GM12878 (cell line): ENCODE data around the gene WSCD1. TPM values are rescaled to one million over a fixed set of nuclear protein-coding genes. Genes with fewer than 3 reads are reported as not detected.

Experiments
- ATAC-seq: fragments of 200-7000 bp; cut with Tn5 transposase; 3 replicates; pipeline ENCODE4 v1.9.1; 2020; ENCODE audit warnings: mild to moderate bottlenecking, moderate library complexity
- BruUV-seq: library from RNA; stranded (reverse); fragments of 400-500 nt; replicated peaks from 2 replicates; lab custom pipeline; 2021; lab: Mats Ljungman, UMichigan
- CTCF ChIA-PET: fragments of 300-600 bp; sonication (Branson Sonifier 250); formaldehyde crosslinking; extraction: SDS; loops from one replicate; lab custom pipeline; 2021; ENCODE audit warnings: inconsistent platforms; lab: Yijun Ruan, JAX
- POLR2A ChIA-PET: fragments of 350-600 bp; formaldehyde crosslinking; extraction: SDS; loops from one replicate; lab custom pipeline; 2021; ENCODE audit warnings: inconsistent platforms; lab: Charles Lee
- RAD21 ChIA-PET: fragments of 300-600 bp; sonication (Branson Sonifier 250); formaldehyde crosslinking; loops from one replicate; lab custom pipeline; 2023; ENCODE audit warnings: antibody characterized with exemption; ENCODE audit not compliant: unreplicated experiment; lab: Charles Lee
- SMC1A ChIA-PET: fragments of 300-600 bp; sonication (Branson Sonifier 250); formaldehyde crosslinking; loops from one replicate; lab custom pipeline; 2023; ENCODE audit not compliant: unreplicated experiment, uncharacterized antibody; lab: Charles Lee
- DNase-seq: peaks from one replicate; pipeline ENCODE4 v3.0.0-alpha.2; 2011; ENCODE audit warnings: low read depth, low spot score
- FAIRE-seq: peaks from 3 replicates; lab custom pipeline; 2011; peaks lifted over from hg19 to GRCh38; lab: Jason Lieb, UNC
- H2AFZ ChIP-seq: 2 replicates; pipeline ENCODE4 v1.6.0; 2011; ENCODE audit warnings: low read depth, low read length, control low read depth; ENCODE audit not compliant: control insufficient read depth
- H3K27ac ChIP-seq: 2 replicates; pipeline ENCODE4 v1.5.1; 2011; ENCODE audit warnings: control low read depth; ENCODE audit not compliant: control insufficient read depth, insufficient read depth
- H3K27me3 ChIP-seq, 2 experiments: replicated peaks in 1 of 2; 2 replicates each; pipeline versions ENCODE4 v1.6.0 to v1.6.1; 2011; ENCODE audit warnings: low read length in 1 of 2; ENCODE audit not compliant: control insufficient read depth in 2 of 2, insufficient read depth in 2 of 2
- H3K36me3 ChIP-seq, 2 experiments: 2 replicates each; pipeline ENCODE4 v1.5.1; 2011; ENCODE audit warnings: low read length in 1 of 2; ENCODE audit not compliant: control insufficient read depth in 2 of 2, insufficient read depth in 2 of 2
- H3K4me1 ChIP-seq: 2 replicates; pipeline ENCODE4 v1.6.1; 2011; ENCODE audit warnings: mild to moderate bottlenecking, low read length, moderate library complexity, mixed read lengths; ENCODE audit not compliant: control insufficient read depth, insufficient read depth
- H3K4me2 ChIP-seq: 2 replicates; pipeline ENCODE4 v1.6.0; 2011; ENCODE audit warnings: control low read depth; ENCODE audit not compliant: control insufficient read depth, insufficient read depth
- H3K4me3 ChIP-seq: fragments of 200-600 bp; sonication (generic); 2 replicates; pipeline ENCODE4 v1.5.1; 2016
- H3K79me2 ChIP-seq: 2 replicates; pipeline ENCODE4 v1.6.0; 2011; ENCODE audit warnings: low read length; ENCODE audit not compliant: control insufficient read depth, insufficient read depth
- H3K9ac ChIP-seq: 2 replicates; pipeline ENCODE4 v1.8.0; 2011; ENCODE audit warnings: low read length, control low read depth, mixed read lengths; ENCODE audit not compliant: control insufficient read depth, insufficient read depth
- H3K9me3 ChIP-seq: replicated peaks from 3 replicates; pipeline ENCODE4 v1.5.1; 2011; ENCODE audit warnings: mild to moderate bottlenecking, low read length; ENCODE audit not compliant: control insufficient read depth, insufficient read depth
- H4K20me1 ChIP-seq: 2 replicates; pipeline ENCODE4 v1.6.0; 2011; ENCODE audit not compliant: control insufficient read depth, insufficient read depth
- E4F1 ChIP-seq: fragments of 450-650 bp; IDR thresholded peaks from 2 replicates; pipeline ENCODE4 v1.6.1; 2018; ENCODE audit warnings: borderline replicate concordance, mild to moderate bottlenecking; ENCODE audit not compliant: partially characterized antibody
- ELK1 ChIP-seq: IDR thresholded peaks from 2 replicates; pipeline ENCODE4 v1.6.1; 2012; ENCODE audit warnings: low read depth, low read length, improper control_type of control experiment
- RBBP5 ChIP-seq: fragments of 200-600 bp; sonication (generic); conservative IDR thresholded peaks from 2 replicates; pipeline ENCODE4 v1.6.1; 2016
- SIX5 ChIP-seq: IDR thresholded peaks from 2 replicates; pipeline ENCODE4 v1.6.1; 2011; ENCODE audit warnings: mild to moderate bottlenecking, low read depth, low read length, moderate library complexity; ENCODE audit not compliant: severe bottlenecking
- USF1 ChIP-seq: IDR thresholded peaks from 2 replicates; pipeline ENCODE4 v1.6.1; 2011; ENCODE audit warnings: borderline replicate concordance, low read depth, mild to moderate bottlenecking, moderate library complexity, mixed read lengths, low read length; ENCODE audit not compliant: insufficient read depth; ENCODE audit errors: extremely low read length
- ZBTB40 ChIP-seq: fragments of 450-650 bp; IDR thresholded peaks from 2 replicates; pipeline ENCODE4 v1.6.1; 2016; ENCODE audit warnings: mild to moderate bottlenecking, moderate library complexity, borderline replicate concordance
- WGBS: methylation state at CpG from one replicate; pipeline ENCODE4 v1.1.6; 2016; ENCODE audit warnings: low lambda C conversion rate; ENCODE audit not compliant: insufficient replicate concordance, insufficient coverage; ENCODE audit errors: missing lambda C conversion rate; 5-methylcytosine and 5-hydroxymethylcytosine counted together
- in situ Hi-C: fragments of 300-500 bp; cut with MboI; formaldehyde crosslinking; loops from 9 replicates; pipeline ENCODE4 v1.14.3; 2018; ENCODE audit warnings: mixed read lengths
- intact Hi-C: fragments of 100-400 bp; cut with micrococcal nuclease; formaldehyde crosslinking; loops from one replicate; pipeline ENCODE4 v1.14.2; 2022; ENCODE audit not compliant: unreplicated experiment
- polyA plus RNA-seq, 11 experiments: library from polyadenylated mRNA; depleted of rRNA in 4 of 11; unstranded in 6 of 11; stranded (reverse) in 5 of 11; fragments of >200 nt; fragmentation: Nextera tagmentation in 4 of 11; fragmentation: Illumina TruSeq in 1 of 11; extraction: Ambion mirVana in 4 of 11; extraction: Trizol in 1 of 11; gene quantifications; 1 replicate in 1 of 11; 2 replicates in 10 of 11; pipeline versions ENCODE4 v1.2.1 to v1.2.3, GENCODE V29; 2011 to 2016; ENCODE audit warnings: inconsistent platforms in 2 of 11, missing spikeins in 2 of 11, low read depth in 1 of 11
- total RNA-seq, 4 experiments: library from RNA; depleted of rRNA in 3 of 4; stranded (reverse); fragments of >200 nt in 3 of 4; fragmentation: Illumina TruSeq in 1 of 4; extraction: Trizol in 1 of 4; gene quantifications; 2 replicates each; pipeline versions ENCODE4 v1.2.1 to v1.2.3, GENCODE V29; 2013 to 2021

Gene WSCD1
- total and polyA plus RNA-seq, 10 of the 15 experiments (the other 5 are each of a cell fraction or from before 2014, with no cell fraction given), result 0.01 to 0.16 TPM; not detected in 8

- ChIA-PET POLR2A (no interaction called here), SMC1A (no interaction called here), RAD21 (no interaction called here), CTCF (no interaction called here)
- no peak for FAIRE-seq
- ATAC-seq, result no peak
- Histone ChIP-seq H3K27me3 (no peaks in the 10 kb centered on the region; a peak in 3 of 4 replicates), H4K20me1 (no peaks in the 10 kb centered on the region), H3K4me1 (no peaks in the 10 kb centered on the region), H3K27ac (no peak overlapping the region), H3K4me3 (no peak overlapping the region), H3K36me3 (no peaks in the 10 kb centered on the region), H3K9me3 (no peaks in the 10 kb centered on the region), H2AFZ (no peak overlapping the region), H3K79me2 (no peaks in the 10 kb centered on the region), H3K4me2 (no peak overlapping the region), H3K9ac (no peak overlapping the region)
- BruUV-seq, result no TSS peak
- 16% methylated on average over 13 of the region's 13 CpGs for WGBS
- TF ChIP-seq ZBTB40, result no peak
- TF ChIP-seq USF1, result no peak
- TF ChIP-seq E4F1, result no peak
- no peak for TF ChIP-seq RBBP5
- no peak for TF ChIP-seq ELK1
- no peak for TF ChIP-seq SIX5
- intact Hi-C loops (no loop called here), in situ Hi-C loops (no loop called here)
- DNase-seq, result no peak
Measured at GRCh38 chr17:6079155-6079888, 9.1 kb downstream of the WSCD1 start.
